Panc1 (cell line): ENCODE results near the gene CNGA2. TPM values are rescaled to one million over a fixed set of nuclear protein-coding genes. Genes with fewer than 3 reads are reported as not detected.

ENCODE experiments used
- ATAC-seq: fragments of 200-7000 bp; cut with Tn5 transposase; 2 replicates; pipeline ENCODE4 v1.9.1; 2020; ENCODE audit warnings: mild to moderate bottlenecking, moderate library complexity
- BruUV-seq: library from RNA; stranded (reverse); fragments of 400-500 nt; replicated peaks from 2 replicates; lab custom pipeline; 2021; lab: Mats Ljungman, UMichigan
- CTCF ChIA-PET: fragments of 300-600 bp; sonication (Branson Sonifier 250); formaldehyde crosslinking; loops from one replicate; lab custom pipeline; 2022; ENCODE audit warnings: antibody characterized with exemption; lab: Charles Lee
- POLR2A ChIA-PET: fragments of 300-600 bp; sonication (Branson Sonifier 250); formaldehyde crosslinking; loops from one replicate; lab custom pipeline; 2022; ENCODE audit warnings: antibody characterized with exemption; lab: Charles Lee
- DNase-seq: peaks from one replicate; pipeline ENCODE4 v3.0.0-alpha.2; 2010; ENCODE audit warnings: low read depth, low spot score
- H3K27ac ChIP-seq: 2 replicates; pipeline ENCODE4 v1.5.1; 2011; ENCODE audit warnings: mild to moderate bottlenecking, low read length, inconsistent platforms
- H3K27me3 ChIP-seq: fragments of 200-500 bp; sonication (Bioruptor generic); 2 replicates; pipeline ENCODE4 v1.6.0; 2014; ENCODE audit warnings: low read length, inconsistent platforms; ENCODE audit not compliant: control insufficient read depth, insufficient read depth
- H3K36me3 ChIP-seq: fragments of 200-500 bp; sonication (Bioruptor generic); 2 replicates; pipeline ENCODE4 v1.5.1; 2014; ENCODE audit warnings: inconsistent platforms, mild to moderate bottlenecking, low read length, moderate library complexity; ENCODE audit not compliant: control insufficient read depth, insufficient read depth
- H3K4me1 ChIP-seq: 2 replicates; pipeline ENCODE4 v1.5.1; 2011; ENCODE audit warnings: inconsistent platforms, mild to moderate bottlenecking, low read length, moderate library complexity; ENCODE audit not compliant: control insufficient read depth, insufficient read depth
- H3K4me3 ChIP-seq, 2 experiments: 2 replicates each; pipeline ENCODE4 v1.5.1; 2011 to 2012; ENCODE audit warnings: low read depth in 2 of 2, low read length in 2 of 2, mild to moderate bottlenecking in 2 of 2, inconsistent platforms in 1 of 2, moderate library complexity in 1 of 2
- H3K9me3 ChIP-seq: fragments of 200-500 bp; sonication (Bioruptor generic); 2 replicates; pipeline ENCODE4 v1.5.1; 2014; ENCODE audit warnings: low read depth, mild to moderate bottlenecking, inconsistent platforms, low read length, moderate library complexity; ENCODE audit not compliant: control insufficient read depth, insufficient read depth
- POLR2AphosphoS5 ChIP-seq: IDR thresholded peaks from 2 replicates; pipeline ENCODE4 v1.6.1; 2012; ENCODE audit warnings: mild to moderate bottlenecking, low read depth, low read length, moderate library complexity
- SIN3A ChIP-seq: IDR thresholded peaks from 2 replicates; pipeline ENCODE4 v1.6.1; 2012; ENCODE audit warnings: low read depth, mild to moderate bottlenecking, low read length, moderate library complexity, borderline replicate concordance; ENCODE audit not compliant: insufficient read depth
- TCF7L2 ChIP-seq: IDR thresholded peaks from 2 replicates; pipeline ENCODE4 v1.6.1; 2011; ENCODE audit warnings: mild to moderate bottlenecking, low read depth, low read length, inconsistent platforms
- in situ Hi-C: cut with HindIII; loops from 2 replicates; pipeline ENCODE4 v1.10.0; 2016; ENCODE audit warnings: low sequenced_read_pairs, low pct_unique_long_range_greater_than_20kb
- intact Hi-C: fragments of 100-400 bp; cut with micrococcal nuclease; formaldehyde crosslinking; loops from one replicate; pipeline ENCODE4 v1.10.0; 2022; ENCODE audit not compliant: unreplicated experiment
- total RNA-seq: library from RNA; stranded (reverse); gene quantifications from one replicate; pipeline ENCODE4 v1.2.1, GENCODE V29; 2021; ENCODE audit not compliant: unreplicated experiment
- TF ChIP-seq, protein P1 (sequence below): fragments of 450-650 bp; IDR thresholded peaks from 2 replicates; pipeline ENCODE4 v1.5.1; 2017; ENCODE audit warnings: mild to moderate bottlenecking
- TF ChIP-seq, protein P2 (sequence below), 2 experiments: IDR thresholded peaks; 2 replicates each; pipeline ENCODE4 v1.6.1; 2011 to 2012; ENCODE audit warnings: low read depth in 2 of 2, control low read depth in 1 of 2, low read length in 1 of 2, mild to moderate bottlenecking in 1 of 2, moderate library complexity in 1 of 2; ENCODE audit not compliant: insufficient read depth in 1 of 2

The CNGA2 gene
- total RNA-seq, 1 experiment from 2014 or later = not detected

DNA sequence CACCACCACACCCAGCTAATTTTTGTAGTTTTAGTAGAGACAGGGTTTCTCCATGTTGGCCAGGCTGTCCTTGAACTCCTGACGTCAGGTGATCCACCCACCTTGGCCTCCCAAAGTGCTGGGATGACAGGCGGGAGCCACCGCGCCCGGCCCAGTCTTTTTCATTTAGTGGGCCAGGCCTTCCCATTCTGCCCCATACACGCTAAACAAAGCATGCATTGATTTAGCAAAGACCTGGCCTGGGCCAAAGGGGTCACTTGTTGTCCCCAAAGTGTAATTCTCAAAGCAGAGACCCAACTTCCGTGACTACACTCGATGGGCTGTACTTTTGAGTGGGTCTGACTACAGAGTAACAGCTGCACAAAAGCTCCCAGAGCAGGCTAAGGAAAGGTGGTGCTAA, 29.2 kb downstream of the CNGA2 start:
- no peaks in the 10 kb centered on the region for H3K27me3 ChIP-seq
- no peak for DNase-seq
- intact Hi-C loops (no loop called here), in situ Hi-C loops (no loop called here)
- ChIA-PET CTCF (no interaction called here), POLR2A (no interaction called here)
- no peak overlapping the region for H3K4me3 ChIP-seq
- no peaks in the 10 kb centered on the region for H3K4me1 ChIP-seq
- H3K27ac ChIP-seq = no peak overlapping the region
- ATAC-seq = no peak
- H3K9me3 ChIP-seq = no peaks in the 10 kb centered on the region
- H3K36me3 ChIP-seq = no peaks in the 10 kb centered on the region
- no TSS peak for BruUV-seq
- TF ChIP-seq POLR2AphosphoS5 (no peak), TCF7L2 (no peak), SIN3A (no peak)
- TF ChIP-seq, protein P1, sequence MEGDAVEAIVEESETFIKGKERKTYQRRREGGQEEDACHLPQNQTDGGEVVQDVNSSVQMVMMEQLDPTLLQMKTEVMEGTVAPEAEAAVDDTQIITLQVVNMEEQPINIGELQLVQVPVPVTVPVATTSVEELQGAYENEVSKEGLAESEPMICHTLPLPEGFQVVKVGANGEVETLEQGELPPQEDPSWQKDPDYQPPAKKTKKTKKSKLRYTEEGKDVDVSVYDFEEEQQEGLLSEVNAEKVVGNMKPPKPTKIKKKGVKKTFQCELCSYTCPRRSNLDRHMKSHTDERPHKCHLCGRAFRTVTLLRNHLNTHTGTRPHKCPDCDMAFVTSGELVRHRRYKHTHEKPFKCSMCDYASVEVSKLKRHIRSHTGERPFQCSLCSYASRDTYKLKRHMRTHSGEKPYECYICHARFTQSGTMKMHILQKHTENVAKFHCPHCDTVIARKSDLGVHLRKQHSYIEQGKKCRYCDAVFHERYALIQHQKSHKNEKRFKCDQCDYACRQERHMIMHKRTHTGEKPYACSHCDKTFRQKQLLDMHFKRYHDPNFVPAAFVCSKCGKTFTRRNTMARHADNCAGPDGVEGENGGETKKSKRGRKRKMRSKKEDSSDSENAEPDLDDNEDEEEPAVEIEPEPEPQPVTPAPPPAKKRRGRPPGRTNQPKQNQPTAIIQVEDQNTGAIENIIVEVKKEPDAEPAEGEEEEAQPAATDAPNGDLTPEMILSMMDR = no peak
- TF ChIP-seq, protein P2, sequence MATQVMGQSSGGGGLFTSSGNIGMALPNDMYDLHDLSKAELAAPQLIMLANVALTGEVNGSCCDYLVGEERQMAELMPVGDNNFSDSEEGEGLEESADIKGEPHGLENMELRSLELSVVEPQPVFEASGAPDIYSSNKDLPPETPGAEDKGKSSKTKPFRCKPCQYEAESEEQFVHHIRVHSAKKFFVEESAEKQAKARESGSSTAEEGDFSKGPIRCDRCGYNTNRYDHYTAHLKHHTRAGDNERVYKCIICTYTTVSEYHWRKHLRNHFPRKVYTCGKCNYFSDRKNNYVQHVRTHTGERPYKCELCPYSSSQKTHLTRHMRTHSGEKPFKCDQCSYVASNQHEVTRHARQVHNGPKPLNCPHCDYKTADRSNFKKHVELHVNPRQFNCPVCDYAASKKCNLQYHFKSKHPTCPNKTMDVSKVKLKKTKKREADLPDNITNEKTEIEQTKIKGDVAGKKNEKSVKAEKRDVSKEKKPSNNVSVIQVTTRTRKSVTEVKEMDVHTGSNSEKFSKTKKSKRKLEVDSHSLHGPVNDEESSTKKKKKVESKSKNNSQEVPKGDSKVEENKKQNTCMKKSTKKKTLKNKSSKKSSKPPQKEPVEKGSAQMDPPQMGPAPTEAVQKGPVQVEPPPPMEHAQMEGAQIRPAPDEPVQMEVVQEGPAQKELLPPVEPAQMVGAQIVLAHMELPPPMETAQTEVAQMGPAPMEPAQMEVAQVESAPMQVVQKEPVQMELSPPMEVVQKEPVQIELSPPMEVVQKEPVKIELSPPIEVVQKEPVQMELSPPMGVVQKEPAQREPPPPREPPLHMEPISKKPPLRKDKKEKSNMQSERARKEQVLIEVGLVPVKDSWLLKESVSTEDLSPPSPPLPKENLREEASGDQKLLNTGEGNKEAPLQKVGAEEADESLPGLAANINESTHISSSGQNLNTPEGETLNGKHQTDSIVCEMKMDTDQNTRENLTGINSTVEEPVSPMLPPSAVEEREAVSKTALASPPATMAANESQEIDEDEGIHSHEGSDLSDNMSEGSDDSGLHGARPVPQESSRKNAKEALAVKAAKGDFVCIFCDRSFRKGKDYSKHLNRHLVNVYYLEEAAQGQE (IDR thresholded peaks at IDR 0.05; ENCODE audit: insufficient read depth in 1 of 2, low read depth in 2 of 2, low read length in 1 of 2) = no peak

DNA sequence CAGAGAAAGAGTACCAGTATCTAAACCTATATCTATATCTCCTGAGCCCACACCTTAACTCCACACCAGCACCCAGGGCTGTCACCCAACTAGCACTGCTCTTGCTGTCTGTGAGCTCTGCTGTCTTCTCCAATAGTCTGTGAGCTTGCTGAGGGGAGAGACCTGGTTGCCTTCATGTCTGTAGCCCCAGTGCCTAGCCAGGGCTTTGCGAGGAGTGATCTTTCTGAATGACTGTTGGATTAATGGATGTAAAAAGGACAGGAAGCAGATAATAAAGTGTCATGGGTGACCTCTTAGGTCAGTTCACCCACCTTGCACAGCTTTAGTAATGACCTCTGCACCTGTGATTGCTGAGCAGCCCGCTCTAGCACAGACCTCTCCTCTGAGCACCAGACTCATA, 30.5 kb downstream of the CNGA2 start:
- intact Hi-C loops = no loop called here
- ChIA-PET CTCF (interaction anchor here (0.6 kb wide), 1 partner anchor 56 kb away, joined by 3 read pairs; no protein-coding TSS in a partner anchor), POLR2A (interaction anchor here (0.7 kb wide), 1 partner anchor 29 kb away, joined by 3 read pairs; no protein-coding TSS in a partner anchor)
- no peak overlapping the region for H3K27ac ChIP-seq
- in situ Hi-C loops = no loop called here
- no TSS peak for BruUV-seq
- DNase-seq (no peak), ATAC-seq (no peak)
- H3K27me3 ChIP-seq = no peaks in the 10 kb centered on the region
- H3K9me3 ChIP-seq = no peaks in the 10 kb centered on the region
- TF ChIP-seq TCF7L2 (no peak), POLR2AphosphoS5 (no peak)
- TF ChIP-seq, protein P2 (IDR thresholded peaks at IDR 0.05; ENCODE audit: insufficient read depth in 1 of 2, low read depth in 2 of 2, low read length in 1 of 2) = no peak
- H3K4me1 ChIP-seq = no peaks in the 10 kb centered on the region
- no peak overlapping the region for H3K4me3 ChIP-seq
- no peaks in the 10 kb centered on the region for H3K36me3 ChIP-seq
